A673 (cell line): Measurements from ENCODE around the gene ZFPL1. TPM values are rescaled to one million over a fixed set of nuclear protein-coding genes. Genes with fewer than 3 reads are reported as not detected.
A peak's percentile ranks its signal among the peaks of the same experiment; 100 is the strongest.

Experiments
- BruUV-seq: library from RNA; stranded (reverse); fragments of 400-500 nt; replicated peaks from 2 replicates; lab custom pipeline; 2021; lab: Mats Ljungman, UMichigan
- CTCF ChIA-PET: fragments of 300-600 bp; sonication (Branson Sonifier 250); formaldehyde crosslinking; loops from one replicate; lab custom pipeline; 2022; ENCODE audit warnings: antibody characterized with exemption; lab: Charles Lee
- POLR2A ChIA-PET: fragments of 300-600 bp; sonication (Branson Sonifier 250); formaldehyde crosslinking; loops from one replicate; lab custom pipeline; 2022; ENCODE audit warnings: antibody characterized with exemption; ENCODE audit not compliant: low non-redundant PET; lab: Charles Lee
- DNase-seq: peaks from one replicate; pipeline ENCODE4 v3.0.0-alpha.2; 2015; ENCODE audit warnings: low spot score
- H3K27ac ChIP-seq: fragments of 200-600 bp; sonication (generic); 2 replicates; pipeline ENCODE4 v1.5.1; 2016; ENCODE audit warnings: mixed run types, low read depth, mild to moderate bottlenecking, mixed read lengths, antibody characterized with exemption, low read length; ENCODE audit not compliant: poor library complexity, severe bottlenecking
- H3K27me3 ChIP-seq: fragments of 200-600 bp; sonication (generic); replicated peaks from 2 replicates; pipeline ENCODE4 v1.6.1; 2017; ENCODE audit warnings: mixed run types, low read depth, mild to moderate bottlenecking, mixed read lengths, antibody characterized with exemption, low read length; ENCODE audit not compliant: insufficient read depth, poor library complexity
- H3K36me3 ChIP-seq: fragments of 200-600 bp; sonication (generic); 2 replicates; pipeline ENCODE4 v1.6.1; 2016; ENCODE audit warnings: mixed run types, mild to moderate bottlenecking, mixed read lengths, antibody characterized with exemption, low read length; ENCODE audit not compliant: insufficient read depth, poor library complexity, severe bottlenecking
- H3K4me1 ChIP-seq: fragments of 200-600 bp; sonication (generic); 2 replicates; pipeline ENCODE4 v1.6.1; 2017; ENCODE audit warnings: mixed run types, mild to moderate bottlenecking, mixed read lengths, antibody characterized with exemption, low read length; ENCODE audit not compliant: insufficient read depth, poor library complexity, severe bottlenecking
- H3K4me3 ChIP-seq: fragments of 200-600 bp; sonication (generic); 2 replicates; pipeline ENCODE4 v1.5.1; 2016; ENCODE audit warnings: low read depth, mixed run types, mild to moderate bottlenecking, mixed read lengths, low read length; ENCODE audit not compliant: poor library complexity, severe bottlenecking
- H3K9me3 ChIP-seq: fragments of 200-600 bp; sonication (generic); 2 replicates; pipeline ENCODE4 v1.6.1; 2016; ENCODE audit warnings: mixed run types, low read depth, mild to moderate bottlenecking, mixed read lengths, antibody characterized with exemption, low read length; ENCODE audit not compliant: poor library complexity, severe bottlenecking
- EZH2 ChIP-seq: fragments of 200-600 bp; sonication (generic); IDR thresholded peaks from 2 replicates; pipeline ENCODE4 v1.6.1; 2017; ENCODE audit warnings: borderline replicate concordance, low read depth, mild to moderate bottlenecking, mixed read lengths, antibody characterized with exemption, low read length; ENCODE audit not compliant: poor library complexity, severe bottlenecking
- intact Hi-C: fragments of 100-400 bp; cut with micrococcal nuclease; formaldehyde crosslinking; loops from one replicate; pipeline ENCODE4 v1.10.0; 2022; ENCODE audit not compliant: unreplicated experiment
- total RNA-seq: library from RNA; stranded (reverse); gene quantifications from 2 replicates; pipeline ENCODE4 v1.2.3, GENCODE V29; 2021
- TF ChIP-seq, protein P1 (sequence below): fragments of 300-800, 200-600 bp; sonication (generic); conservative IDR thresholded peaks from 2 replicates; pipeline ENCODE4 v1.5.1; 2017; ENCODE audit warnings: low read depth, mild to moderate bottlenecking, antibody characterized with exemption, low read length, moderate library complexity, mixed read lengths

The ZFPL1 gene
- total RNA-seq, 1 experiment from 2014 or later: 46.6 TPM

DNA sequence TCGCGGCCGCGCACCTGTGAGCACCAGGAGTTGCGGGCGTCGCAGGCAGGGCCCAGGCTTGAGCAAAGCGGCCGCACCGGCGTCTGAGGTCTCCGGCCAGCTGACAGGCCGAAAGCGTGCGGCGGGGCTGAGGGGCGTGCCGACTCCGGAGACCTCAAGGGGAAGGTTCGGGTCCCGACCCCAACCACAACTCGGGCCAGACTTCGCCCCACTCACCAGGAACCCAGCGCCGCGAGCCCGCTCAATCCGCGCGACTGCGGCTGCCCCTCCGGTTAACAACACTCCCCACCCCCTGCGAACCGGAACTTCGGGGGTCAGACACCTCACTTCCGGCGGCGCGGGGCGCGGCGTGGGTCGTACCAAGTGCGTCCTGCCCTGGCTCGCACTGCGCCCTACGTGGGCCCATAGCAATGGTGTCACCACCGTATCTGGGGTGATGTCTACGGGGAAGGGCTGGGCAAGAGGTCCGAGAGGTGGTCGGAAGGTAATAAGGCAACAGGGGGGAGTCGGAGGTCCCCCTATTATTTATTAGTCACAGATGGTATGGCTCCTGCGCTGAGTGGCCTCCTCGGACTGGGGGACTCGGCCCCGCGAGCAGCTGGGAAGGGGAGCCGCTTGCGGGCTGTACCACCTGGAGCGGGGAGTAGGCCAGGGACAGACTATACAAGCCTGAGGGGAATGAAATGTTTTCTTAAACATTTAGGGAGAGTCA, 50.4 kb downstream of the ZFPL1 start, which contains the start of gene SYVN1:
SYVN1 (minus strand) TSS at position 280 of the 712 bp plus-strand sequence. CDS start 918 bp downstream, outside the sequence.
- peak within 1 kb of the TSS; percentile 99 for H3K27ac ChIP-seq
- POLR2A ChIA-PET: interaction anchor here (0.5 to 0.7 kb wide), 2 partner anchors 12 to 197 kb away, joined by 6 read pairs; partner anchors contain the start of genes FAU and MRPL49
- peaks cover 17% of the 10 kb centered on the region for H3K4me1 ChIP-seq
- DNase-seq: peak; percentile 95
- TF ChIP-seq, protein P1, sequence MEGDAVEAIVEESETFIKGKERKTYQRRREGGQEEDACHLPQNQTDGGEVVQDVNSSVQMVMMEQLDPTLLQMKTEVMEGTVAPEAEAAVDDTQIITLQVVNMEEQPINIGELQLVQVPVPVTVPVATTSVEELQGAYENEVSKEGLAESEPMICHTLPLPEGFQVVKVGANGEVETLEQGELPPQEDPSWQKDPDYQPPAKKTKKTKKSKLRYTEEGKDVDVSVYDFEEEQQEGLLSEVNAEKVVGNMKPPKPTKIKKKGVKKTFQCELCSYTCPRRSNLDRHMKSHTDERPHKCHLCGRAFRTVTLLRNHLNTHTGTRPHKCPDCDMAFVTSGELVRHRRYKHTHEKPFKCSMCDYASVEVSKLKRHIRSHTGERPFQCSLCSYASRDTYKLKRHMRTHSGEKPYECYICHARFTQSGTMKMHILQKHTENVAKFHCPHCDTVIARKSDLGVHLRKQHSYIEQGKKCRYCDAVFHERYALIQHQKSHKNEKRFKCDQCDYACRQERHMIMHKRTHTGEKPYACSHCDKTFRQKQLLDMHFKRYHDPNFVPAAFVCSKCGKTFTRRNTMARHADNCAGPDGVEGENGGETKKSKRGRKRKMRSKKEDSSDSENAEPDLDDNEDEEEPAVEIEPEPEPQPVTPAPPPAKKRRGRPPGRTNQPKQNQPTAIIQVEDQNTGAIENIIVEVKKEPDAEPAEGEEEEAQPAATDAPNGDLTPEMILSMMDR: no peak
- no peak for TF ChIP-seq EZH2
- no peaks in the 10 kb centered on the region for H3K27me3 ChIP-seq
- BruUV-seq: no TSS peak
- H3K9me3 ChIP-seq: no peaks in the 10 kb centered on the region
- intact Hi-C loops: no loop called here
- peaks cover 34% of the 10 kb centered on the region for H3K36me3 ChIP-seq
- H3K4me3 ChIP-seq: peak within 1 kb of the TSS; percentile 70
- CTCF ChIA-PET: interaction anchor here (1.0 kb wide), 1 partner anchor 17 kb away, joined by 3 read pairs; the partner anchor contains the start of gene ZNHIT2

- peak overlapping the region; percentile 99 for H3K27ac ChIP-seq
- H3K4me3 ChIP-seq: peak overlapping the region; percentile 70
These were observed 51.1 kb downstream of the ZFPL1 start for GRCh38 chr11:65134952-65135632.

More at GRCh38 chr11:65134952-65135632, 51.1 kb downstream of the ZFPL1 start:
- Histone ChIP-seq H3K9me3 (no peaks in the 10 kb centered on the region), H3K4me1 (peaks cover 17% of the 10 kb centered on the region), H3K27me3 (peaks cover 3% of the 10 kb centered on the region), H3K36me3 (peaks cover 28% of the 10 kb centered on the region)
- TSS peak; percentile 89 for BruUV-seq
- POLR2A ChIA-PET: interaction anchor here (0.5 to 1.4 kb wide), 4 partner anchors 13 to 196 kb away, joined by 3 to 6 read pairs (median 5); partner anchors contain the start of genes CAPN1, CDCA5, FAU and MRPL49
- CTCF ChIA-PET: interaction anchor here (1.0 kb wide), 2 partner anchors 18 to 23 kb away, joined by 3 read pairs; partner anchors contain the start of genes TM7SF2 and ZNHIT2
- TF ChIP-seq, protein P1: no peak
- TF ChIP-seq EZH2: no peak
- peak; percentile 98 for DNase-seq
- intact Hi-C loops: no loop called here
